ENCODE results near the gene LPAR2.
"Not testable (repeated sequence)": the region's sequence is repeated elsewhere in the genome, so short reads cannot be mapped to it uniquely, and the experiment has no call there.

- TF ChIP-seq EZH2 (IDR thresholded peaks at IDR 0.05; ENCODE audit: low read length); CTCF (optimal IDR thresholded peaks at IDR 0.05 in 1 of 3, IDR thresholded peaks at IDR 0.05 in 1 of 3, conservative IDR thresholded peaks at IDR 0.05 in 1 of 3; ENCODE audit: extremely low read depth in 1 of 3, insufficient read depth in 2 of 3, low read length in 3 of 3): not testable (repeated sequence)
These were observed 29.1 kb downstream of the LPAR2 start for GRCh38 chr19:19598728-19599451.

All from keratinocyte (primary cell).